NCI-H1694 (cell line): Measurements from ENCODE around the gene ARID3B.

ENCODE experiments used
- DNase-seq: peaks from one replicate; lab custom pipeline; 2025; lab: John Stamatoyannopoulos, UW

Gene ARID3B

DNA sequence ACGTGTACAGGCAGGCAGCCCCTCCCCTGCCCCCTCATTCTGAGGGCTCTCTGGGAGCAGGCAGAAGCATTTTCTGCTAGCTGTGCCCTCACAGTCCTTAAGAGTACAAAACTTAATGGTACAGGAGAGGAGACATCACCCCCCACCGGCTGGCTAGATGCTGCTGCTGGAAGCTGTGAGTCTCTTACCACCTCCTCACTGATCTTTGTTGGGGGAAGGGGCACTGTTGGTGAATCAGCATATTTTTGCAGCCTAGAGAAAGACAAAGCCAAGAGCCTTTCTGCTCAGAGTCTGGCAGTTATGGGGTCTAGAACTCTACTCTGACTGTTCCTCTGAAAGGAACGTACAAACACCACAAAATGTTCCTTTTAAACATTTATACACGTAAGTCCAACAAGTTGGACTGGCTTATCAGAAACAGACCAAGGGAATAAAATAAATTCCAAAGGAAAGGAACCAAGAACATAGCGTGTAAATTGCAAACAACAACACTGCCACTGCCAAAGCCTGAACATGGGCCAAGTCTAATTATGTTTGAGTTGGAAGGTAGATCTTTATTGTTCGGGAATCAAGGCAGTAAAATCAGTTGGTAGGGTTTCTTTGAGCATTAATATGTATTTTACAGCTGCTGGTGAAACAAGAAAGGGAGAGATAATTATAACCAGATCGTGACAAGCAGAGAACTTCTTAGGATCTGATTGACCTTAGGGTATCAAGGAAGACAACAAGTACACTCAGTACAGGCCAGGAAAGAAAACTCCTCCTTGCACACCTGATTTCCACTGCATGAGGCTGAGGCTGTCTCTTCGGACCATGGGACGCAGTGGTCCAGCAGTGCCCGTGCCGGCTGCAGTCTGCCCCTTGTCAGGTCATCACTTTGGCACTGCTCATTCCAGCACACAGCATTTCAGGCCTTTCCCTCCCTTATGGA is 102.0 kb downstream of the ARID3B start:
- no peak for DNase-seq

DNA sequence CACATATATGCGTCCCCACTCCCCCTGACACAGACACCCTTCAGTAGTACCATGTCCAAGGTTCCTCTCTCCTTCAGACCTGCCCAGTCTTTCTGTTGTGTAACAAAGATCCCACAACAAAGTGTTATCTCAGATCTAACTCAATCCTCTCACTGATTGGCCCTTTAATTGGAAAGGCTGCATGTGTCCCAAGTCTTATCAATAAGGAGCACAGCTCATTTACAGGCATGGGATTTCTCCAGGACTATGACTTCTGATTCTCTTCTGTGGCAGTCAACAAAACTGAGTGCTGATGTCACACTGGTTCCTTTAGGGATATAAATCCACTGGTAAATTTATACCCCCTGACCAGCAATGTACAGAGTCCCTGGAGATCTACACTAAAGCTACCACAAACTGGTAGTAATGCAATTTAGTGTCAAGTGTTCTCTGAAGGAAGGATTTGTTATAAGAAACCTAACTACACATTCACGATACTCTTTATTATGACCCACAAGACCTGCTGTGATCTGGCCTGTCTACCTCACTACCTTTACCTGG is 102.7 kb downstream of the ARID3B start:
- no peak for DNase-seq

DNA sequence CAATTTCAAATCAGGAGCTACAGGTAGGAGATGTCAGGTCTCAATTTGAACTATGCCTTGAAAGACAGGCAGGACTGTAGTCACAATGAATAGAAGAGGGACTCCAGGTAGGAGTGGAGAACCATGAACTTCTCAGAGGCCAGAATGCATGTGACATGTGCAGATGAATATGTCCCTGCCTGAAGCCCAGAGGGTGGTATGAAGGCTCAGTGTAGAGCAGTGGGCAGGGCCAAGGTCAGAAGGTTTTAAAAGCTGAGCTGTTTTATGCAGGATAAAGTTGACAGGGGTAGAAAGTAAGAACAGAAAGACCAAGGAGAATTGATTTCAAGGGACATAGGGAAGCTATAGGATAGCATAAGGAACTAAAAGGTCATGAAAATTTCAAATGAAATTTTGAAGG is 105.5 kb downstream of the ARID3B start:
- no peak for DNase-seq
